NT2/D1 (cell line): ENCODE measurements around the gene EPB42.

Experiments used
- DNase-seq: peaks from one replicate; pipeline ENCODE4 v3.0.0-alpha.2; 2011; ENCODE audit warnings: low read depth, low spot score
- H3K27me3 ChIP-seq: 2 replicates; pipeline ENCODE4 v1.6.0; 2011; ENCODE audit warnings: mild to moderate bottlenecking; ENCODE audit not compliant: insufficient read length, insufficient read depth
- H3K36me3 ChIP-seq: 2 replicates; pipeline ENCODE4 v1.6.1; 2011; ENCODE audit warnings: mild to moderate bottlenecking, low read length, mixed read lengths; ENCODE audit not compliant: insufficient read depth, insufficient read length
- H3K4me1 ChIP-seq: 2 replicates; pipeline ENCODE4 v1.5.1; 2011; ENCODE audit not compliant: insufficient read depth, insufficient read length
- H3K4me3 ChIP-seq: 2 replicates; pipeline ENCODE4 v1.5.1; 2011; ENCODE audit warnings: low read depth; ENCODE audit not compliant: insufficient read length
- H3K9ac ChIP-seq: 2 replicates; pipeline ENCODE4 v1.6.0; 2011; ENCODE audit warnings: low read depth; ENCODE audit not compliant: insufficient read length
- H3K9me3 ChIP-seq: 2 replicates; pipeline ENCODE4 v1.5.1; 2011; ENCODE audit warnings: mild to moderate bottlenecking, low read length; ENCODE audit not compliant: insufficient read depth
- SUZ12 ChIP-seq: IDR thresholded peaks from 2 replicates; pipeline ENCODE4 v1.6.1; 2011; ENCODE audit not compliant: insufficient read length, insufficient read depth; ENCODE audit errors: extremely low read depth
- YY1 ChIP-seq: IDR thresholded peaks from 2 replicates; pipeline ENCODE4 v1.6.1; 2011; ENCODE audit not compliant: insufficient read length, insufficient read depth
- ZNF274 ChIP-seq: IDR thresholded peaks from 2 replicates; pipeline ENCODE4 v1.6.1; 2011; ENCODE audit warnings: mild to moderate bottlenecking, low read depth, low read length

EPB42 gene

GRCh38 chr15:43239732-43240491 lies 19.1 kb upstream of the EPB42 start:
- TF ChIP-seq SUZ12 = no peak
- no peak for TF ChIP-seq YY1
- no peak for TF ChIP-seq ZNF274
- Histone ChIP-seq H3K27me3 (no peaks in the 10 kb centered on the region), H3K36me3 (no peaks in the 10 kb centered on the region), H3K4me3 (no peak overlapping the region), H3K9me3 (no peaks in the 10 kb centered on the region), H3K4me1 (no peaks in the 10 kb centered on the region), H3K9ac (no peak overlapping the region)
- DNase-seq = no peak

GRCh38 chr15:43238671-43239131 lies 17.9 kb upstream of the EPB42 start:
- H3K9ac ChIP-seq = no peak overlapping the region
- no peaks in the 10 kb centered on the region for H3K27me3 ChIP-seq
- H3K4me3 ChIP-seq = no peak overlapping the region
- no peak for DNase-seq
- H3K4me1 ChIP-seq = no peaks in the 10 kb centered on the region
- H3K36me3 ChIP-seq = no peaks in the 10 kb centered on the region
- TF ChIP-seq SUZ12 = no peak
- no peak for TF ChIP-seq ZNF274
- no peak for TF ChIP-seq YY1
- H3K9me3 ChIP-seq = no peaks in the 10 kb centered on the region

- TF ChIP-seq ZNF274 (no peak), SUZ12 (no peak), YY1 (no peak)
- Histone ChIP-seq H3K9me3 (no peaks in the 10 kb centered on the region), H3K4me1 (no peaks in the 10 kb centered on the region), H3K36me3 (no peaks in the 10 kb centered on the region), H3K27me3 (no peaks in the 10 kb centered on the region), H3K4me3 (no peak overlapping the region), H3K9ac (no peak overlapping the region)
- no peak for DNase-seq
These were observed 17.1 kb upstream of the EPB42 start for GRCh38 chr15:43237842-43238470.

GRCh38 chr15:43235536-43235935 lies 14.7 kb upstream of the EPB42 start:
- H3K4me3 ChIP-seq = no peak overlapping the region
- H3K27me3 ChIP-seq = no peaks in the 10 kb centered on the region
- no peak overlapping the region for H3K9ac ChIP-seq
- H3K9me3 ChIP-seq = no peaks in the 10 kb centered on the region
- TF ChIP-seq SUZ12 (no peak), YY1 (no peak), ZNF274 (no peak)
- DNase-seq = no peak
- no peaks in the 10 kb centered on the region for H3K36me3 ChIP-seq
- no peaks in the 10 kb centered on the region for H3K4me1 ChIP-seq

GRCh38 chr15:43232289-43232874 lies 11.6 kb upstream of the EPB42 start:
- H3K4me1 ChIP-seq = no peaks in the 10 kb centered on the region
- no peak overlapping the region for H3K9ac ChIP-seq
- no peak for DNase-seq
- H3K27me3 ChIP-seq = no peaks in the 10 kb centered on the region
- H3K36me3 ChIP-seq = no peaks in the 10 kb centered on the region
- TF ChIP-seq YY1 = no peak
- TF ChIP-seq SUZ12 = no peak
- no peak for TF ChIP-seq ZNF274
- H3K9me3 ChIP-seq = no peaks in the 10 kb centered on the region
- H3K4me3 ChIP-seq = no peak overlapping the region

GRCh38 chr15:43230640-43231115 lies 9.9 kb upstream of the EPB42 start:
- H3K4me3 ChIP-seq = no peak overlapping the region
- H3K9me3 ChIP-seq = no peaks in the 10 kb centered on the region
- DNase-seq = no peak
- H3K4me1 ChIP-seq = no peaks in the 10 kb centered on the region
- TF ChIP-seq ZNF274 (no peak), YY1 (no peak), SUZ12 (no peak)
- H3K9ac ChIP-seq = no peak overlapping the region
- H3K36me3 ChIP-seq = no peaks in the 10 kb centered on the region
- H3K27me3 ChIP-seq = no peaks in the 10 kb centered on the region

- H3K27me3 ChIP-seq = no peaks in the 10 kb centered on the region
- no peak for DNase-seq
- TF ChIP-seq ZNF274 (no peak), YY1 (no peak), SUZ12 (no peak)
- H3K4me3 ChIP-seq = no peak overlapping the region
- H3K9ac ChIP-seq = no peak overlapping the region
- no peaks in the 10 kb centered on the region for H3K4me1 ChIP-seq
- no peaks in the 10 kb centered on the region for H3K9me3 ChIP-seq
- no peaks in the 10 kb centered on the region for H3K36me3 ChIP-seq
These were observed 9.2 kb upstream of the EPB42 start for GRCh38 chr15:43229977-43230376.
